HG02571 (cell line): ENCODE results near the gene TSPAN5.
"Not testable (repeated sequence)": the region's sequence is repeated elsewhere in the genome, so short reads cannot be mapped to it uniquely, and the experiment has no call there.

Experiments used
- ATAC-seq: cut with Tn5 transposase; IDR thresholded peaks from one replicate; pipeline ENCODE4 v1.9.1; 2021; ENCODE audit warnings: mild to moderate bottlenecking, moderate library complexity; ENCODE audit not compliant: unreplicated experiment

The TSPAN5 gene

DNA sequence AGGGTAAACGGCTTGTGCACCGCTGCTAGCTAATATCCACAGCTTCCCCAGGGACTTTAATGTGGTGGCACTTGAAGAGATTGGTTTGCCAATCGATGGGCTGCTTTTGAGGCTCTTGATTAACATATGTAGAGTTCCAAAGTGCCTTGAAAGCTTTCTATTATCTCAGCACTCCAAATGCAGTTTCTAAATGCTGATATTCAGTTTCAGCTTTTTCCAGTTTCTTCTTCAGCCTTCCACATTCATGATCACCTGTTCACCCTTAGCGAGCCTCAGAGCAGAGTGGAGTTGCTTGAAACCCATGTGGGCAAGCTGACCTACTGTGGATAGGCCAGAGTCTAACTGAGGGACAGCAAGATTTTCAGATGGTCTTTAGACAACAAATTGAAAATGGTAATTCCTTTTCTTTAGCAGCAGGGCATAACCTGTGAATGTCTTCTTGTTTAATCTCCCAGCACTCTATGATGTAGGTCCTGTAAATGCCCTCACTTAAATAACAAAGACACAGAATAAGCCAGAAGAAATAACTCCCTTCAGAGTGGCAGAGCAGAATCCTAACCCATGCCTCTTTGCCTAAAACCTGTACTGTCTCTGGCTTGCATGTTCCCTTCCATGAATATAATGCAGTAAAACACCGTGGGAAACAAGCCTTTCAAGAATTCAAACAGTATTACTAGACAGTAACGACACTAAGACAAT is 99.8 kb downstream of the TSPAN5 start:
- ATAC-seq, result no peak

DNA sequence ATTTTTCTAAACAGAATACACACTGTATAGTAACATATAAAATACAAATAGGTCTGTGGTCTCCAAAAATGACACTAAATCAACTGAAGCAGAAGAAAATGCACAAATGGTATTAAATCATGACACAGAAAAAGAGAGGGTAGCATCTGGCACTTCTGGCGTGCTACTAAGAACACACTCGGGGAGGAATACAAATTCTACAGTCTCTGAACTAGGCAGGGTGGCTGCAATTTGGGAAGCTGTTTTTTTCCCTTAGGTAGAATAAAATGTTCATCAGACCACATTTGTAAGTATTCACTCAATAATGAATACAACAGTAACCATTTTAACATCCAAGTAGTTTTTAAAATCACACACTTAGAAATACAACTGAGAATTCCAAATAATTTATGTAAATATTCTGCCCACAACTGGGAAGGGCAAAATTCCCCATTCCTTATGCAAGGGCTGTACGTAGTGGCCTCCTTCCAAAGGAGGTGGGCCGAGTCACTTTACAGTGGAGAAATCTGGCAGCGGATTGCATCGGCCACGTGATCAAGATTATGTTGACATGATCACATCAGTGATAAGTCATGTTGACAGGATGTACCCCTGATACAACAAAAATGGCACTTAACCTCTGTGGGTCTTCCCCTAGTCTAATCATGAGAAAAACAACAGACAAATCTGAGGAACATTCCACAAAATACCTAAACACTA is 101.1 kb downstream of the TSPAN5 start:
- ATAC-seq, result no peak

DNA sequence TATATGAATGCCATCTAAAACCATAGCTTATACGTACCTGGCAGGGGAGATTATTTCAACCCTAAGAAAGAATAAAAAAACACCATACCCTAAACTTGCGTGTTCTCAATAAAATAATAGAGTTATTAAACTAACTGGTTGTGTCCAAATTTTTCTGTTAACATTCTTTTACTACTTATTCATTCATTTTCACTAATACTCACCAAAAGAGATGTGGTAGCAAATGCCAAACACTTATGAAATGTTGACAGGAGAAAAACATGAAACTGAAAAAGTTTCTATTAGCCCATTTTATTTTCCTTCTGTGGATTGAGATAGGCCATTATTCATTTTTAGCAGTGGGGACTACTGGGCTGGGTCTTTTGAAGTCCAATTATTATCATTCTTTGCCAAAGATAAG is 102.0 kb downstream of the TSPAN5 start:
- no peak for ATAC-seq

DNA sequence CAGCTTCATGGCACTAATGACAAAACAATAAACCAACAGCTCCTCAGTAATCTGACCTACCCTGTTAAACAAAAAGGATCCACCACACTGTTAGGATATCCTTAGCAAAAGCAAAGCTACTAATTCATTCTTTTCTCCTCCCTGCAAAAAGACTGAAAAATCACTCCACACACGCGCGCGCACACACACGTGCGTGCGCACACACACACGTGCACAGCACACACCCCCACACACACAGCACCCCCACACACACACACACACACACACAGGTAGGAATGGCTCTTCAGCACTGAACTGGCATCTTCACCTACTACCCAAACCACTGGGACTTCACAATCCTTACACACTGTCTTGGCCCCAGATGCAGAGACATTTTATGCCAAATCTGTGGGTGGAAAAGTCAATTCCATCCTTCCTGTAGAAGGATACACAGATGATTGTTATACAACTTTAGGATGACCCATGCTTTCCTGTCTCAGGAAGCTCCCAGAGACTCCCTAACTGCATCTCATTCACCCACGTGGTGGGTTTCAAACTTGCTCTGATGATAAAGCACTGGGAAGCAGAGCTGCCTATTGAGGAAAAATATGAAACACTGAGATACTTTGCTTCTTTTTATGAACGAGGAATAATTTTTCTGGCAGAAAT is 102.5 kb downstream of the TSPAN5 start:
- no peak for ATAC-seq

DNA sequence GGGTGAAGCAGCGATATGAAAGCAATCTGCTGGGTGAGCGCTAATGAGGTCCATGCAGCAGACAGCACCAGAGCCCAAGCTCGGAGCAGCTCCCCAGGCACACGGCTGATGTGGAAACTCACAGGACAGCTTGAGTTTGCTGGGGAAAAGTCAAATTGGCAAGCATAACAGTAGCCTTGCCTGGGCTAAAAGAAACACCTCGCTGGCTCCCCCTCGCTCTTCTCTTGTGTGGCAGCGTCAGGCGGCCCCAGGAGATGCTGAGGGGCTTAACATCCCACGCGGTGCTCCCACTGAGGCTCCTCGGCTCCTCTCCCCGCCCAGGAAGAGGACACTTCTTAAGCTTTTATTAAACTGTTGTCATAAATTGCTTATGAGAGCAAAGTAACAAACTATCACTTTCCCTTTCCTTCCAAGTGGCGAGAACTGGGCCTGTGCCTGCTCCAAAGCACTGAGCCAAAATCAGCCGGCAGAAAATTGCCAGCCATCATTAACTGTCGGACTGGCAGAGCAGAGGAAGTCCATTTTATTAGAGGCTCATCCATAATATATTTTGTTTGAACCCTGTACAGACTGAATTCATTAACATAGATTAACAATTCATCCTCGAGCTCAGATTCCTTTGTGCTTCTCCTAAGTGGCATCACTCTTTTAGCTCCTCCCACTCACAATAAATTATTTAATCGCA is 111.4 kb downstream of the TSPAN5 start:
- ATAC-seq, result no peak

DNA sequence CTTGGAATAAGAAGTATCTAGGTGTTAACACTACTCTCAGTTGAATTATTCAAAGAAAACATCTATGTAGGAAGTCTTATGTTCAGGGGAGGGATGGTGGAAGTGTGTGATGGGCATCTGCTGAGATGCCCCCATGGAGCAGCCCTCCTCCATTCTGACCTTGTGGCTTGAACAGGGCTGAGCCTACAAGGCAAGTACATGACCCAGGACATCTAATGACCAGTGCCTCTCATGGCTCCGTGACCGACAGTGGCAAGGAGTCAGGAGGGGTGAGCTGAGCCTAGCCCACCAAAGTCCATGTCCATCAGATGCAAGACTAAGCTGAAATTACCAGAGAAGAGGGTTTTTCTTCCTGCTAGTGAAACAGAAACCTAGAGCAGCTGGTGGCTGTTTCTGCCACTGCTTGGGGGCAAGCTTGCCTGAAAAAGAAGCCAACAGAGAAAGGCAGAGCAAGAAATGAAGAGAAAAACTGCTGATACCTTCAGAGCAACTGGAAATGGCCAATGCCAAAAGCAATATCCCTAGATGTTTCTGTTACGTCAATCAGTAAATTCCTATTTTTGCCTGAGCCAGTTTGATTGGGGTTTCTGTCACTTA is 113.5 kb downstream of the TSPAN5 start:
- no peak for ATAC-seq

DNA sequence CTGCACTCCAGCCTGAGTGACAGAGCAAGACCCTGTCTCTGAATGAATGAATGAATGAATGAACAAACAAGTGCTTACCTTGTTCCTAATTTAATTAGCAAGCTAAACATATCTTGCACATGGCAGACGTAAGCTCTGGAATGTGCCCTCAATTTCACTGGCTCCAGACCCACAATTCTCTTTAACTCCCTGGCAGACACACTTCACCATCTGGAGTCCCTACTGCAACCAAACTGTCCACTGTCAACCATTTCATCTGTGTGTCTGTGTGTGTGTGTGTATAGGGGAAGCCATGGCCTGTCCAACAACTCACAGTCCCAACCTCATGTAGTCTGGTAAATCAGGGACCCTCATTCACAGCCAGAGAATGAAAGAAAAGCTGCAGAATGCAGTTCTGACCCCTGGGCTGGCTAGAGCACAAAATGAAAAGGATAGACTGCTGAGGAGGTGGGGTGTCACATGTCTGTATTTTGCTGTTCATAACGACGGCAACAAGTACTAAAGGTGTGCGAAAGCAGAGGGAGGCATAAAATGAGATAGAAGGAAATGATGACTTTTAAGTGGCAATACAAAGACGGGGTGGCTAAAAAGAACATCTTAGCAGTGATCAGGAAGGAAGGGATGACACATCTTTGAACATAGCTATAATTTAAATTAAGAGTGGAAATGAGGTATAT is 114.1 kb downstream of the TSPAN5 start:
- ATAC-seq, result no peak

DNA sequence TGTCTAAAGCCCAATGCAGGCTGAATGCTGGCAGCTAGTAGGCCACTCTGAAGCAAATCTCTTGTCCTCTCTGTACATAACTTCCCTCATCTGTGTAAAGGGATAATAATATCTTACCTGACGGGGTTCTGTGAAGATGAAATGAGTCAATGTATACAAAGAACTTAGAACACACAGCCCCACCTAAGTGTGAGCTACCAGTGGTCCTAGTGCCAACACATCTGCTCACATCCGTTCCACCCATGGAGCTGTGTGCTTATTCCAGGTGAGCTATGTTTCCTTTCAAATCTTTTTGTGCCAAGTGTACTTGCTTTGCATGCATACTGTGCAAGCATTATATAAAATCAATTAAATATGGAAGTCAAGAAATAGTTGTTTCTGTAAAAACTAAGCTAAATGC is 116.4 kb downstream of the TSPAN5 start:
- no peak for ATAC-seq

DNA sequence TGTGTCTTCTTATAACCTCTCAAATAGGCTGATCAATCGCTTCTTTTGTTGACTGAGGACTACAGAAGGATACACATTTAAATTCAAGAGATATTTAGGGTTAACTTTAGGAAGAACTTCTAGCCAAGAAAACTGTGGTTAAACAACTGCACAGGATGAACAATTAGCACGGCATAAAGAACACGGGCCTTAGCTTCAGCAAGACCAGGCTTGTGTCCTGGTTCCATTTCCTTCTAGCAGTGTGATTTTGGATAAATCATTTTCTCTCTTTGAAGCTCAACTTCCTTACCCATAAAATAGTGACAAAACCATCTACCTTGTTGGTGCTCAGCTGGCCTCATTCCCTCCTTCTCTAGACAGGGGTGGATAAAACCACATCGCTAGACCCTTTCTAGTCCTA is 117.6 kb downstream of the TSPAN5 start:
- no peak for ATAC-seq

DNA sequence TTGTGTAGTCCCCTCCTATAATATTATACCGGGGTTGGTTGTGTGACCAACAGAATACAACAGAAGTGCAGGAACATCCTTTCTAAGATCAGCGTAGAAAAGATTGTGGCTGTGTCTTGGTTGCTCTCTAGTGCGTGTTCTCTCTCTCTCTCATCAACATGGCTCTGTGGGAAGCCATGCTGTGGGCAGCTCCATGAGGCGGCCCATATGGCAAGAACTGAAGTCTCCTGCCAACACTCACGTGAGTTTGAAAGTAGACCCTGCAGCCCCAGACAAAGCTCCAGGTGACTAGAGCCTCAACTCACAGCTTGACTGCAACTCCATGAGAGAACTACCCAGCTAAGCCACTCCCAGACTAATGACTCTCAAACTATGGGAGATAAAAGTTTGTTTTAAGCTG is 118.7 kb downstream of the TSPAN5 start:
- no peak for ATAC-seq

DNA sequence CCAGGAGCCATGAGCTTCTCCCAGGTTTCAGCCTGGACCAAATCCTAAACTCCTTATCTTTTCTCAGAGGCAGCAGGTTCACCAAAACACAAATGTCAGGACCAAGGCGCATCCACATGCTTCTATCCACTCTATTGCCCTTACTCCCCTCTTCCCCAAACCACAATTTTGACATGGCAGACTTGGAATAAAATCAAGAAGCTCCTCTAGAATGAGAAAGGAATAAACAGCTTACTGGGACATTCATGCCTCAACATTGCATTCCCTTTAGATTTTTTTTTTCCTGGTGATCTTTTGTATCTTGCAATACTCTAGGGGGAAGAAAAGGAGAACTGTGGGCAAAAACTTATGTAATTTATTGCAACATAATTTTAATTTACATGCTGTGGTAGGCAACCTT is 119.1 kb downstream of the TSPAN5 start:
- no peak for ATAC-seq

DNA sequence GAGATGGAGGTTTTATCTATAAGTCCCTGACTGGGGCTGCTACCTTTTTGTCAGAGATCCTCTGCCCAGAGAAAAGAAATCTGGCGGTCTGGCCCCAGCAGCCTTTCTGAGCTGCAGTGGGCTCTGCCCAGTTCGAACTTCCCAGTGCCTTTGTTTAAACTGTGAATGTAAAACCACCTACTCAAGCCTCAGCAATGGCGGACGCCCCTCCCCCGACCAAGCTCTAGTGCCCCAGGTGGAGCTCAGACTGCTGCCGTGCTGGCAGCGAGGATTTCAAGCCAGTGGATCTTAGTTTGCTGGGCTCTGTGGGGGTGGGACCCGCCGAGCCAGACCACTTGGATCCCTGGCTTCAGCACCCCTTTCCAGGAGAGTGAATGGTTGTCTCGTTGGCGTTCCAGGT is 121.8 kb downstream of the TSPAN5 start:
- no peak for ATAC-seq

DNA sequence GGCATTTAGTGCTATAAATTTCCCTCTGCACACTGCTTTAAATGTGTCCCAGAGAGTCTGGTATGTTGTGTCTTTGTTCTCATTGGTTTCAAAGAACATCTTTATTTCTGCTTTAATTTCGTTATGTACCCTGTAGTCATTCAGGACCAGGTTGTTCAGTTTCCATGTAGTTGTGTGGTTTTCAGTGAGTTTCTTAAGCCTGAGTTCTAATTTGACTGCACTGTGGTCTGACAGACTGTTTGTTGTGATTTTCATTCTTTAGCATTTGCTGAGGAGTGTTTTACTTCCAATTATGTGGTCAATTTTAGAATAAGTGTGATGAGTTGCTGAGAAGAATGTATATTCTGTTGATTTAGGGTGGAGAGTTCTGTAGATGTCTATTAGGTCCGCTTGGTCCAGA is 124.3 kb downstream of the TSPAN5 start:
- not testable (repeated sequence) for ATAC-seq

DNA sequence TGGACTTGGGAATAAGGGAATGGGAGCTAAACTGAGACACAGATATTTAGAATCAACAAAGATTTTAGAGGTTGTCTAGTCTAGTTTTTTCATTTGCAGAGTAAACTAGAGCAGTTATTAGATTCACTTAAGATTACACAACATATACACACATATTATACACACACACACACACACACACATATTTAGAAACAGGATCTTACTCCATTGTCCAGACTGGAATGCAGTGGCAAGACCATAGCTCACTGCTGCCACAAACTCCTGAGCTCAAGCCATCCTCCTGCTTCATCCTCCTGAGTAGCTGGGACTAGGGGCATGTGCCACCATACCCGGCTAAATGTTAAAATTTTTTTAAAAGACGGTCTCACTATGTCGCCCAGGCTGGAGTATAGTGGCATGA is 127.8 kb downstream of the TSPAN5 start:
- ATAC-seq, result no peak

DNA sequence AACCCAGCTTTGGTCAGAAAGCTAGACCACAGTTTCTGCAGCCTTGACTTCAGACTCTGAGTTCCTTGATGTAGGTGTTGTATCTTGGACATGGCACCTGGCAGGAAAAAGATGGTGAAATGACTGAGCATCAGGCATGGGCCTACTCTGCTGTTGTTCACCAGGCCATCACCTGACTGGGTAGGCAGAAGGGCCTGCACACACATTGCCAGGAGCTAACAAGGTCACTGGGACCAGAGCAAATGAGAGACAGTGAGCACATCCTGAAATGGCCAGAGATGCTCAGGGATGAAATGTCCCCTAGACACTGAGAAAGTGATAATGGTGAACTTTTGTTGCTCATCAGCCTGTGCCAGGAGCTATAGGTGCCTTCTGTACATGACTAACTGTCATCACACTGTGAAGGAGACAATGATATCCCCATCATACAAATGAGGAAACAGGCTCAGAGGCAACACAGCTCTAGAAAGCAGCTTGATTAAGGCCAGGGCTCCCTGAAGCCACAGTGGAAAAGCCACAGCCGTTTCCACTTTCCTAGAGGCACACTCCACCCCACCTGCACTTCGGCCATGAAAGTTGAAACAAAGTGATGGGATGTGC is 128.3 kb downstream of the TSPAN5 start:
- no peak for ATAC-seq

DNA sequence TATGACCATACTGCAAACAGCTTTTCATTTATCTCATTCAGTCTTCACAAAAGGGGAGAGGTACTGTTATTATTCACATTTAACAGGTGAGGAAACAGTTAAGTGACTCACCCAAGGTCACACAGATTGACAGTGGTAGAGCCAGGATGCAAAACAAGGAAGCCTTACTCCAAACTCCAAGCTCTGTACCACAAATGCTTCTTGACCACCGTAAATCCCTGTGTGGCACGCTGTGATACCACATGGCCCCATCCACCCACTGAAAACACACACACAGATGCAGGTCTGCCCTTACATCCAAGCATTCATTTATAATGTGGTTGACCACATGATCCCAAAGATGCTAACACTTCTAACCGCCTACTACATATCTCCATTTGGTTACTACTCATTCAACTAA is 129.5 kb downstream of the TSPAN5 start:
- ATAC-seq, result no peak

DNA sequence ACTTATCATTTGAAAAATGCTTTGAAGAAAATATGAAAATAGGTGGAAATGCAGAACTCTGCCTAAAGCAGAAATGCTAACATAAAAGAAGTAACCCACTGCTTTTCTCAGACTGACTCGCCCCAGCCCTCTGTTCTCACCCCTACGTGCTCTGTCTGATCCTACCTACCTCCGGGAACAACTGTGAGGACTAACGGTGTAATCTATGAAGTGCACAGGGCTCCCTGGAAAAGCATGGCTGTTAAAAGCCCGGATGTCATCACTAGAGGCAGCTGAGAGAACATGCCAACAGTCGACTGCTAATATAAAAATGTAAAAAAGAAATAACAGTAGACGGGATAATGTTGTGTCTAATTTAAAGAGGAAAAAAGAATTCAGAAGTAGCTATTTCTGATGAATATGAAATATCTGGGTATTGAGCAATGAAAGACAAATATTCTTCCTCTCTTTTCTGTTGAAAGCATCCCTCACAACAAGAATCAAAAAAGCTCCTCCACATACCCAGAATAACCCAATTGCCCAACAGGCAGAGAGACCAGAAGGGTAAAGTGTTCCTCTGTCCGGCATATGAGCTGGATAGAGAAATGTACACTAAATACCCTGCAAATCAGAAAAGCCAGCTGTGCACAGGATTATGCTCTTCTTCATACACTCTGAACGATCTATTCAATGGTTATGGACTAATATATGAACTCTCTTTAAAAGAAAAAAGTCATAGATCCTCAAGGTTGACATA is 130.7 kb downstream of the TSPAN5 start:
- no peak for ATAC-seq

DNA sequence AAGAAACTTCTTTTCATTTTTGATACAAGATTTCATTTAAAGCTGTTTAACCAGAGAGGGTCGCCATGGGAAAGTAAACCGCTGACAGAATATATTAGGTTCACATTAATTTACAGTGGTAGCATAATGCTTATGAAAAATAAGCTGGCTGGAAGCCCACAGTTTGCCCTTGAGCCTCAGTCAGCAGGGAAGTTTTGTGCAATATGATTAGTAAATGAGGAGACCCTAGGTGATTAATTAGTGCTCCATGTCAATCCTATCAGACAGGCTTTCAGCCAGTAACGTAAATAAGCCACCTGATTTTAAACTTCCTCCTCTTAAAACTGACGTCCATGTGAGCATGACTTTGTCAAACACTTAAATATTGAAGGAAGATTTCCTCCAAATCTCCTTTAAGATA is 134.2 kb downstream of the TSPAN5 start:
- no peak for ATAC-seq

DNA sequence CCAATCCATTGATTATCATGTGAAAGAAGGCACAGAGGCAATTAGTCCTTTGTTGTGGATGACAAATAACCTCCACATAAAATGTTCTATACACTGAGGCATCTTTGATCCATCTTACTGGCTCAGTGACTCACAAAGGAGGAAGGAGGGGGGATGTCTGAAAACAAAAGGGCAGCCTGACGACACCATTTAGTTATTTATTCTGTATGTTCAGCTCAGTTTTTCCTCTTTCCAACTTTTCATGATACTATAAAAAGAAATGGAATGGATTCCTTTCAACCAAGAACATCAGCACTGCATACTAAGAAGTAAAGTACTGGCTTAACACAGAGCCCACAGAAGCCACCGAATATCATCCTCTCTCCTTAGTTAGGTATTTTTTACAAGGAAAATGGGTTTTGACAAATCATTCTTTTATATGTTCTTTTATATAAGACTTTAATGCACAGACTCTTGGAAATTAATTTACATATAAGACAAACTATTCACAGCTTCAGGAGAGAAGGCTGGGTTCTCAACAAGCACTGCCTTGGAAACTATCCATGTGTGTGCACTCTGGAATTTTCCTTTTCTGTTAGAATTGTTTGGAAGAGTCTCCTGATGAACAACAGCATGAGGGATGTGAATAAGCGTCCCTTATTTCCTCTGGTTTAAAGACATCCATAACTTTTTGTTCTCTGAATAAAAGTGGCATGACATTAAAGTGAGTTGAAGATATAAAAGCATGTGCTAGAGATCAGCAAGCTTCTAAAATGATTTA is 135.6 kb downstream of the TSPAN5 start:
- no peak for ATAC-seq
